ENCODE data around the gene PTCD2.

The PTCD2 gene

DNA sequence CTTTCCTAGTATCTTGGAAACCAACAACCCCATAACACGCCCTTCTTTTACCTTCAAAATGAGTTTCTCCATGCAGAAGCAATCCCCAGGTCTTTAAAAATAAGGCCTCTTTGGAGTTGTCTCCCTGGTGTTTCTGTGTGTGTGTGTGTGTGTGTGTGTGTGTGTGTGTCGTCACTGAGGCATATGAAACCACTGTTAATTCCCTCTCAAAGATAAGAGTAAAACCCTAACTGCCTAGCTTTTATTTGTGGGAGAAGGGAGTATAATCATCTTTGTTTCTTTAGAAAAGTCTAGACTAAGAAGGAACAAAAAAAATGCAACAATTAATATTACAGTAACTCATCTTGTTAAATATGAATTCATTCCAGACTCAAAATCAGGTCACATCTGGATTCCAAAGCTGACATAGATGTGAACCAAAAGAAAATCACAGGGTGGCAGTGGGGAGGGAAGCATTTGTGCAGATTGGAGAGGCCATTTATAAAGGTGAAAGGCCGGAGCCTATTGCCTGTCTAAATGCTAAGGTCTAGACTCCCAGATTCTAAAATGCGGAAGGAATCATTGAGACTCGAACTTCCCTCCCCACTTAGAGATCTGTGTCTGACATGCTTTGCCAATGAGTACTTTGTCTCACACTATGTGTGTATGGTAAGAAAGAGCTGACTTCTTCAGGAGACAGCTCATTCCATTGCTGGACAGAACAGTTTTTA, 95.6 kb downstream of the PTCD2 start:
- no peak for DNase-seq (ENCODE audit: low spot score)

GRCh38 chr5:72417333-72418062, 97.3 kb downstream of the PTCD2 start:
- no peak for DNase-seq (ENCODE audit: low spot score)

Measured in GM03348 (cell line).